Astrocyte (in vitro differentiated cells and primary cell): Measurements from ENCODE around the gene CENPB.

Source experiments
- EZH2 ChIP-seq: IDR thresholded peaks from 2 replicates; pipeline ENCODE4 v1.6.1; 2012; ENCODE audit warnings: mild to moderate bottlenecking, low read length, inconsistent platforms; ENCODE audit not compliant: insufficient read depth
- TF ChIP-seq, protein P1 (sequence below): IDR thresholded peaks from 2 replicates; pipeline ENCODE4 v1.5.1; 2011; ENCODE audit warnings: low read depth, mild to moderate bottlenecking, inconsistent platforms, low read length, moderate library complexity; ENCODE audit not compliant: insufficient read depth

DNA sequence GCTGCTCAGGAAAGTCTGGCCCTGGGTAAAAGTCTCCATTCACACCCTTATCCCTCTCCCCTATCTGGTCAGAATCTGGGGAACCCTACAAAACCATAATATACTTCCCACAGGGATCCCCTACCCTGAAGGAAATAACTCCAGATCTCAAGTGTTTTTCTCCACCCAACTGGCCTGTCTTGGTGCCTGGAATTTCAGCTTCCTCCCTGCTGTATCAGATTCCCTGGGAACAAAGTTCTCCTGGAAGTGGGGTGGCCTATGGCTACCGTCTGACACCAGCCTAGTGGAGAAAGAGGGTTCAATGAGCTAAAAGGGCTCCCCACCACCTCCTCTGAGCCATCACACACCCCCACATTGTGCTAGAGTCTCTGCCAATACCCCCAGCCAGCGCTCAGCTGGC lies 39.1 kb downstream of the CENPB start:
- no peak for TF ChIP-seq EZH2
- TF ChIP-seq, protein P1, sequence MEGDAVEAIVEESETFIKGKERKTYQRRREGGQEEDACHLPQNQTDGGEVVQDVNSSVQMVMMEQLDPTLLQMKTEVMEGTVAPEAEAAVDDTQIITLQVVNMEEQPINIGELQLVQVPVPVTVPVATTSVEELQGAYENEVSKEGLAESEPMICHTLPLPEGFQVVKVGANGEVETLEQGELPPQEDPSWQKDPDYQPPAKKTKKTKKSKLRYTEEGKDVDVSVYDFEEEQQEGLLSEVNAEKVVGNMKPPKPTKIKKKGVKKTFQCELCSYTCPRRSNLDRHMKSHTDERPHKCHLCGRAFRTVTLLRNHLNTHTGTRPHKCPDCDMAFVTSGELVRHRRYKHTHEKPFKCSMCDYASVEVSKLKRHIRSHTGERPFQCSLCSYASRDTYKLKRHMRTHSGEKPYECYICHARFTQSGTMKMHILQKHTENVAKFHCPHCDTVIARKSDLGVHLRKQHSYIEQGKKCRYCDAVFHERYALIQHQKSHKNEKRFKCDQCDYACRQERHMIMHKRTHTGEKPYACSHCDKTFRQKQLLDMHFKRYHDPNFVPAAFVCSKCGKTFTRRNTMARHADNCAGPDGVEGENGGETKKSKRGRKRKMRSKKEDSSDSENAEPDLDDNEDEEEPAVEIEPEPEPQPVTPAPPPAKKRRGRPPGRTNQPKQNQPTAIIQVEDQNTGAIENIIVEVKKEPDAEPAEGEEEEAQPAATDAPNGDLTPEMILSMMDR, result no peak
